CD1c-positive myeloid dendritic cell (primary cell): ENCODE measurements around the gene PYROXD2.
A peak's percentile ranks its signal among the peaks of the same experiment; 100 is the strongest.
"Not testable (repeated sequence)": the region's sequence is repeated elsewhere in the genome, so short reads cannot be mapped to it uniquely, and the experiment has no call there.

Experiments
- DNase-seq: peaks from one replicate; pipeline ENCODE4 v3.0.0-alpha.2; 2016; ENCODE audit errors: extremely low spot score

Gene PYROXD2

DNA sequence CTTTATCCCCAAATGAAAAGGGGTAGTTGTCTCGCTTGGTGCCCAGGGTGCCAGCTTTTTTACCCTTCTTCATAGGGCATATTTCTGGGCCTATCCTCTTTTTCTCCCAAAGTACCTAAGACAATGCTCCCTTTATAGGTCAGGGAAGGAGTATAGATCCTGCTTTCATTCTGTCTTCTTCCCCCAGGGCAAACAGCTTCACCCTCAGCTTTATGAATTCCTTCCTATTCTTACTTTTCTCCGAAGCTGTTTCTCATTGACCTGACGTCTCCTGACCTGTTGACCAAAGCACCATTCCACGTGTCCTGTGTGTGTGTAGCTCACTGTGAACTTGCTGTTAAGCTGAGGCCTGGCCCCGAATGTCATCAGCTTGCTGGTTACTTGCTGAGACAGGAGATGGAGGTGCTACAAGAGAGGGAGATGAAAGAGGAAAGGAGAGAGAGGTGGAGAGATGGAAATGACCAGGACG is 48.9 kb downstream of the PYROXD2 start:
- no peak for DNase-seq

DNA sequence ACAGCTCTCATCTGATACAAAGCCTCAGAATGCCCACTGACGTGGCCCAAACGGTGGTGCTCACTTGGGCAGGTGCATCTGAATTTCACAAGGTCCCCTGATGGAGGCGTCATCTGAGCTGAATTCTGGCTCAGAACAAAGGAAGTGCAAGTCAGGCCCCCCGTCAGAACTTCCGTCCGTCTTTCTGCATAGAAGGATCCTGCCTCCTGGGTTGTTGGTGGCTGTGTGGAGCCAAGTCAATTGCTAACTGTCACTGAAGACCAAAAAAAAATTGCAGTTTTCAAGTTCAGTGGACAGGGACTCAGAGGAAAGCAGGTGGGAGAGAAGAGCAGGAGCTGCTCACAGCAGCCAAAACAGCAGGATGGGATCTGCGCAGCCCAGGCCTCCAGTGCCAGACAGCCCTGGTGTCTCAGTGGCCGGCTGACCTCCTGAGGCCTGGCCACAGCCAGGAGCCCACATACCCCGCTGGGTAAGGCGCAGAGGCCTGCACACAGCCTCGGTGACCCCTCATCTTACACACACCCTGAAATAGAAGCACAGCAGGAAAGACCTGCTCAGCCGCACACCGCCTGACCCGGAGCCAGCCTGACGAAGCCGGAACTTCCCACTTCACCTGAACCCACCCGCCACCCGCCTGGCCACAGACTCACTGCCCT is 49.4 kb downstream of the PYROXD2 start:
- DNase-seq = no peak

DNA sequence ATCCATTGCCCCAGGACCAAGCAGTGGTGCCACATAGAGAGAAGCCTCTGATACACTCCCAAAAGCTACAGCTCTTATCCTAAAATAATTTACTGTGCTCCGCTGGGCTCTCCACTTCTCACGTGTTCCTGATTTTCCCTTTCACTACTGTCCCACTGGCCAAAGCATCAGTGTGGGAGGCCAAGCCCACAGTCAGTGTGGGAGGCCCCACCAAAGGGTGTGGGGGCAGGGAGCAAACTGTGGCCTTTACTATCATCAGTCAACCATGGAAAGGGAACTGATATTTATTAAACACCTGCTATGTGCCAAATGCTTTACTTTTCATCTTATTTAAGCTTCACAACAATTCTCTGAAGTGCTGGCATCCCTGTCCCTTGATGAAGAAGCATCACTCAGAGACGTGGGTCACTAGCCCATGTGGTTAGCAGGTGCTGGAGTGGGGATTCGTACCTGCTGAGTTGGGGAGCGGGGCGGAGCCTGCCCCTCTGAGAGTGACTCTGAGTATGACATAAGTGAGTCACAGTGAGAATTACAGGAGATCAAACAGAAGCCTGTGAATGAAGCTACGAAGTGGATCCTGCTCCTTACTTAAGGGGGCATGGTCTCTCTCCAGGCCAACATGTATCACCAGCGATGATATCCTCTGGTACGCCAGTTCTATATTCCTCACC is 50.4 kb downstream of the PYROXD2 start:
- no peak for DNase-seq

DNA sequence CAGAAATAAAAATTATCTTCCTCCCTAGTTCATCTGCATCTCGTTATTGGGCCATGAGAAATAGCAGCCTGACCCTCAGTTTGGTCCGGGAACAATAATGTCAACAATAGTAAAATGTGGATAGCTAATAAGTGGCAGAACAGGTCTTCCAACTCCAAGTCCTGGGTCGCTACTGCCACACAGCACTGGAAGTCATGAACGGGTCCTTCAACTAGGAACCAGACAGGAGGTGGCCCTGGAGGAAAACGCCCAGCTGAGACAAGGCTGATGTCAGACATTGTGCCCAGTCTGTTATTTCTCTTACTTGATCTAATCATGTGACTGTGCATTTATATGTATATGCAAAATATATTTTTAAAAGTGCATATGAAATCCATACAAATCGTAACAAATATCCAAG is 51.8 kb downstream of the PYROXD2 start:
- DNase-seq = no peak

DNA sequence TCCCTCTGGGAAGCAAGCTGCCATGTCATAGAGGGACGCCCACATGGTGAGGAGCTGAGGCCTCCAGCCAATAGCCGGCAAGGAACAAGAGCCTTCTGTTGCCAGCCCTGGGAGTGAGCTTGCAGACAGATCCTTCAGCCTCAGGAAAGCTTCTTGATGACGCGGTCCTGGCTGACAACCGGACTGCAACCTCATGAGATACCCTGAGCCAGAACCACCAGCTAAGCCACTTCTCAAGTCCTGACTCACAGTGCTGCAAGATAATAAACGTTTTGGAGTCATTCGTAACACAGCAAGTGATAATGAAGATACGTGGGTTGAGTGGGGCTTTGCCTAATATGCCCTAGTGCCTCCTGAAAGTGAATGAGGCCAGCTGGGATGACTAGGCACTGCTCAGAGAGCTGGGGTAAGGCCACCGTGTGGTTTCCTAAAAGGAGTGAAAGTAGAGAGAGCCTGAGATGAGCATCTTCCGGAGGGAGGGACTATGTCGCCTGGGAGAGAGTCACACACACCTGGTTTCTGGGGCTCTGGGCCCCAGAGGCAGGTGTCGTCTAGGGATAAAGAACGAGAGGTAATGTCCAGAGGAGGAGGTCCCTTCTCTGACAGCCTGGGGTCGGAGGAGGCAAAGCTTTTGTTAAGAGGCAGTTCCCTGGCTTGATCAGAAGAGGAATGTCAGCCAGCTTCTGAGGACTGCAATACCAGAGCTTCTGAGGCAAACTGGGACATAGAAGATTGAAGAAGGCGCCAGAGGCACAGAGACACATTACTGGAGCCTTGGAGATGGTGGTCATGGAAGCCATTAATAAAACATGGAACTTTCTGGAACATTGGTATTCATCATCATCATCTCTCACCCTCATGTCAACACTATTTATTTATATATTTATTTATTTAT is 53.6 kb downstream of the PYROXD2 start:
- peak; percentile 56 for DNase-seq

- DNase-seq = no peak
These were observed 57.7 kb downstream of the PYROXD2 start for GRCh38 chr10:98357194-98357822.

- DNase-seq = no peak
These were observed 60.5 kb downstream of the PYROXD2 start for GRCh38 chr10:98354491-98354890.

- DNase-seq = peak; percentile 40
These were observed 61.8 kb downstream of the PYROXD2 start for GRCh38 chr10:98353170-98353569.

DNA sequence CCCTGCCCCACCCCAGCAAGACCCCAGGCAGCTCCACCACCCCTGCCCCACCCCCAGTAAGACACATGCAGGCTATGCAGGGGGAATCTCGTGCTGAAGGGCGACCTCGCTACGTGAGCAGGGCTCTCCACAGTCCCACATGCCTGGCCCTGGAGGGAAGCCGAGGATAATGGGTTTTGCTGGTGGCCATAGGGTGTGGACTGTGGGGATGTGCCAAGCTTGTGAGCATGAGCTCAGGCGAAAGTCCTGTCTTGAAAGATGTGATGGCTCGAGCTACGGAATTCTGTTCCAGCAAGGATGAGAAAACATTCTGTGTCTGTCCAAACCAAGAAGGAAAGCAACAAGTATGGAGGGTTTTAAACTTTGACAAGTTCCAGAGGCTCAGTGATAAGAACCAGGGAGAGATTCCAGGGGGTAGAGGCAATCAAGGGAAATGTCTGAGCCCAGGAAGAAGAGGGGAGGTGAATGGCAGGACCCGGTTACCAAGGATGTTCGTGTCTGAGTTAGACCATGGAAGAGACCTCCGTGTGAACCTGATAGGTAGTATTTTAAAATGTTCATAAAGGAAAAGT is 63.1 kb downstream of the PYROXD2 start:
- DNase-seq = no peak

DNA sequence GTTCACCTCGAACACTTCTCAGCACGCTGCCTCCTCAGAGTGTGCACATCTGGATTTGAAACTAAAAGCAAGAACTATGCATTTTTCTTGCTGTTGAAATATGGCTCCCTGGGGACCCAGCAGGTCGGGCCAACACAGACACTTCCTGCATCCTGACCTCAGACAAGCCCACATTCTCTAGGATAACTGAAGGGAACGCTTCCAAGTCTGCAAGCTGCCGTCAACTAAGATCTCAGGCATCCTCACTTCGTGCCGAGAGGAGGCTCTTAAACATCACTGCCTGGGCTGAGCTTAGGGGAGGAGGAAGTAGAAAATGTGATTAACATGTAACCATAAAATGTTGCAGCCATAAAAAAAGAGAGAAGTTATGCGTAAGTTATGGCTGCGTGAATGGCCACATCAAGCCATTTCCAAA is 65.5 kb downstream of the PYROXD2 start:
- peak; percentile 64 for DNase-seq

DNA sequence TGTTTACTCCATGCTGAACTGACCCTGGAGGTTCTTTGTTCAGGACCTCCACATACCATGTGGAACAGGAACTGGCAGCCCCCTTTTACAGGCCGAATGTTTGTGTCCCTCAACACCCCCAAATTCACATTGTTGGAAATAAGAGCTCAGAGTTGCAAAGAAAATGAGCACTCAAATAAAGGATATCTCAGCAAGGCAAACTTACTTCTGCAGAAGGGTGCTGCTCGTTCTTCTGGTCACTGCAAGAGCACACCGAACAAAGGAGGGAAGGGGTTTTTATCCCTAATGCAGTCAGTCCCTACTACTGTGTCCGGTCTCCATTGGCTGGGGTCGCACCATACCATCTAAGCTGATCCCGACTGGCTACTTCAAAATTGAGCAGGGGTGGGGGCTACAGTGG is 68.1 kb downstream of the PYROXD2 start:
- no peak for DNase-seq

DNA sequence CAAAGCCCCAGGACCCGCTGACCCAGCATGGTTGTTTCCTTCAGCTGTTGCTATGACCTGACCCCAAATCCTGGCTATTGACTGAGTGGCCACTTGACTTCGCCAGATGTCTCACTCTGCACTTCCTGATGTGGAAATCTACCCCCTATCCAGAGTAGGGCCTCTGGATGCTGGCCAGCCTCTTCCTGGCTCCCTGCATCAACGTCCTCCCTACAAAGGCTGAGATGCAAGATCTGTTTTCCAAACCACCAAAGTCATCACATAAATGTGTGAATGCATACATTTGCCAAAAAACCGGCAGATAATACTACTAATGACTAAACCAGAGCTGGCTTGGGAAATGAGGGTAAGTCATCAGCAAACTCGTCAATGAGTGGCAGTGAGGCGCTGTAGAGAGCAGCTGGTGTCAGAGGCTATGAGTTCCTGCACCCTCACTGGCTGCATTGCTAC is 70.4 kb downstream of the PYROXD2 start:
- no peak for DNase-seq

GRCh38 chr10:98341701-98342100 is 73.3 kb downstream of the PYROXD2 start:
- DNase-seq = not testable (repeated sequence)

DNA sequence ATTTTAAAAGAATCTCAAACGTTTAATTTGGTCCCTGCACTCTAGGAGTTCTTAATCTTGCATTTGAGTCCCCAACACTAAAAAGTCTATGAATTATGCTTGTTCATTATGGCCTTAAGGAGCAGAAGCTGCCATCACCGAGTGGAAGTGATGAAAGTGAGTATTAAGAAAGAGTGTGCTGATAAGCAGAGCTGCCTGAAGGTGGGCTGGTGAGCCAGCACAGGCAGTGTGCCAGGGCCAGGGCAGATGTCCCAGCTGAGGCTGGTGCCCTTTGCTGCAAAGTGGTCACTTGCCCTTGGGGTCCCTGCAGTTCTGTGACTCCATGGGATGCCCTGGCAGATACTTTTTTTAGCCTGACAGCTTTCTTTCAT is 74.1 kb downstream of the PYROXD2 start:
- DNase-seq = no peak

DNA sequence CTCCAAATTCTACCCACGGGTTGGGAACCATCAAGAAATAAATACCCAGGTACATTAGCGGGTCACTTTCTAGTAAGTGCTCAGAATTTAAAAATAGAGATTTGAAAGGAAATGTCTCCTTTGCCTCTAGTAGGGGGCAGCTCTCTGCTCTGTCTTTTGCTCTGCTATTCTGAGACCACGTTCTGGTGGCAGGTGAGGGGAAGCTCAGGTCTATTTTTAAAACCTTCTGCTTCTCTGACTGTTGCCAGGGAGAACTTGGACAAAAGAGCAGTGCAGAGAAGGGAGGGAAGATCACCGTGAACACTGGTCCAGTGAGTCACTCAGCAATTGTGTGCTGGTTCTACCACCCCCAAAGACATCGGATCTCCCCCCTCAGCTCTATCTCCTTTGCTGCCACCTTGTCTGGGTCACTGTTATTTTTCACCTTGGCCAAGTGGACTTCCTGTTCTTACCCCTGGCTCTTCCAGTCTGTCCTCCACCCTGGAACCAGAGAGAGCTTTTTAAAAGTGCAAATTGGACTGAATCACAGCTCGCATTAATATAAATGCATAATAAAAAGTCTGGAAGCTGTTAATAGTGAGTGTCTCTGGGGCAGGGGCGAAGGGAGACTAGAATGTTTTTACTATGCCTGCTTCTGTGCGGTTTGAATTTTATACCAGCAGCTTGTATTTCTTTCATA is 74.6 kb downstream of the PYROXD2 start:
- no peak for DNase-seq

DNA sequence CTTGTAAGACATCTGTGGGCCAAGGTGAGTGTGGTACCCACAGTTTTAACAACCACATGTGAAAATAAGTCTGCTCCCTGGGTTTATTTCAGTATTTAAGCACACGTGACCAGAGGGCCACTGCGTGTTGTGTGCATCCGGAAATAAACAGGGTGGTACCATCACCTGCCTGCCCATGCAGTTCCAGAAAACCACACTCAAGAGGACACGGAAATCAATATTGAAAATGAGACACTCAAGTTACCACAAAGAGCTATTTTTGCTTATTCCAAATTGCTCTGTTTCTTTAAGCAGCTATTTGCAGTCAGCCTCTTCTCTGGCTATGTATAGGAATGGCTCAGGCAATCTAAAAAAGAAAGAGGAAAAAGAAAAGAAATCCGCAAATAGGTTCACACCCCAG is 75.2 kb downstream of the PYROXD2 start:
- DNase-seq = no peak

GRCh38 chr10:98338896-98339295 is 76.1 kb downstream of the PYROXD2 start:
- DNase-seq = no peak

- DNase-seq = no peak
These were observed 76.7 kb downstream of the PYROXD2 start for GRCh38 chr10:98338318-98338717.

DNA sequence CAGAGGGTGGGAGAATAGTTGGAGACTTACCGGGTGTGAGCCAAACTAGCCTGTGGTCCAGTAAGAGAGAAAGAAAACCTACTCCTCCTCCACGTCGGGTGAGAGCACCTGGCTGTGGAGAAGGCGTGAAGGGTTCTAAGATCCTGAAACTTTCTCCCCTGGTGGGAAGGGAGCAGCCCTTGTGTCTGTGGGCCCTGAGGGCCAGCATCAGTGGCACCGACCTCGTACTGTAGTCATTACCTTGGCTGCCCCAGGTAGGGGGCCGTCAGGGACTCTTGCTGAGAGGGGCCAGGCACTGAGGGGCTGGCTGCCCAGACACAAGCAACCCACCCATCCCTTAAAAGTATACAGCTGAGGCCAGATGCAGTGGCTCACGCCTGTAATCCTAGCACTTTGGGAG is 77.5 kb downstream of the PYROXD2 start:
- DNase-seq = no peak
